H1 (cell line): ENCODE results near the gene UBASH3A.

Source experiments
- RAD21 ChIP-seq, 2 experiments: IDR thresholded peaks in 1 of 2; conservative IDR thresholded peaks in 1 of 2; 2 replicates each; pipeline ENCODE4 v1.6.1; 2011; ENCODE audit warnings: low read depth in 2 of 2, low read length in 2 of 2, improper control_type of control experiment in 1 of 2, inconsistent platforms in 1 of 2, mild to moderate bottlenecking in 1 of 2, moderate library complexity in 1 of 2
- TAF1 ChIP-seq: IDR thresholded peaks from 2 replicates; pipeline ENCODE4 v1.6.1; 2011; ENCODE audit warnings: mild to moderate bottlenecking, low read depth, low read length
- TCF12 ChIP-seq: IDR thresholded peaks from 2 replicates; pipeline ENCODE4 v1.6.1; 2011; ENCODE audit warnings: low read depth, mild to moderate bottlenecking, low read length
- TEAD4 ChIP-seq: IDR thresholded peaks from 2 replicates; pipeline ENCODE4 v1.6.1; 2012; ENCODE audit warnings: low read depth, low read length, inconsistent platforms, mixed read lengths

- TF ChIP-seq TCF12 (no peak), TAF1 (no peak), TEAD4 (no peak), RAD21 (IDR thresholded peaks at IDR 0.05 in 1 of 2, conservative IDR thresholded peaks at IDR 0.05 in 1 of 2; ENCODE audit: low read depth in 2 of 2, low read length in 2 of 2) (no peak)
Observed at GRCh38 chr21:42395302-42395701, 8.4 kb upstream of the UBASH3A start.
